Stomach (tissue), 4 donors: ENCODE data around the gene SERP1.

Experiments
- EP300 ChIP-seq: sonication (generic); formaldehyde crosslinking; IDR thresholded peaks from one replicate; pipeline ENCODE4 v1.6.1; 2017; ENCODE audit warnings: antibody characterized with exemption
- POLR2A ChIP-seq, 4 donors: fragments of 450-650 bp; IDR thresholded peaks; one replicate each; pipeline ENCODE4 v1.6.1; 2016; ENCODE audit warnings: antibody characterized with exemption in 4 of 4, control low read depth in 2 of 4, mild to moderate bottlenecking in 1 of 4, moderate library complexity in 1 of 4
- POLR2AphosphoS5 ChIP-seq, 3 donors: sonication (generic); formaldehyde crosslinking; IDR thresholded peaks; one replicate each; pipeline ENCODE4 v1.6.1; 2016; ENCODE audit warnings: antibody characterized with exemption in 3 of 3
- TF ChIP-seq, protein P1 (sequence below), 7 experiments: fragments of 450-650 bp in 4 of 7; fragments of 200-600 bp in 3 of 7; sonication (generic) in 3 of 7; IDR thresholded peaks; one replicate each; pipeline ENCODE4 v1.5.1; 2016 to 2019; ENCODE audit warnings: antibody characterized with exemption in 7 of 7, control low read depth in 2 of 7, mild to moderate bottlenecking in 1 of 7

- TF ChIP-seq, protein P1, sequence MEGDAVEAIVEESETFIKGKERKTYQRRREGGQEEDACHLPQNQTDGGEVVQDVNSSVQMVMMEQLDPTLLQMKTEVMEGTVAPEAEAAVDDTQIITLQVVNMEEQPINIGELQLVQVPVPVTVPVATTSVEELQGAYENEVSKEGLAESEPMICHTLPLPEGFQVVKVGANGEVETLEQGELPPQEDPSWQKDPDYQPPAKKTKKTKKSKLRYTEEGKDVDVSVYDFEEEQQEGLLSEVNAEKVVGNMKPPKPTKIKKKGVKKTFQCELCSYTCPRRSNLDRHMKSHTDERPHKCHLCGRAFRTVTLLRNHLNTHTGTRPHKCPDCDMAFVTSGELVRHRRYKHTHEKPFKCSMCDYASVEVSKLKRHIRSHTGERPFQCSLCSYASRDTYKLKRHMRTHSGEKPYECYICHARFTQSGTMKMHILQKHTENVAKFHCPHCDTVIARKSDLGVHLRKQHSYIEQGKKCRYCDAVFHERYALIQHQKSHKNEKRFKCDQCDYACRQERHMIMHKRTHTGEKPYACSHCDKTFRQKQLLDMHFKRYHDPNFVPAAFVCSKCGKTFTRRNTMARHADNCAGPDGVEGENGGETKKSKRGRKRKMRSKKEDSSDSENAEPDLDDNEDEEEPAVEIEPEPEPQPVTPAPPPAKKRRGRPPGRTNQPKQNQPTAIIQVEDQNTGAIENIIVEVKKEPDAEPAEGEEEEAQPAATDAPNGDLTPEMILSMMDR (IDR thresholded peaks at IDR 0.05), result no peak
- TF ChIP-seq POLR2AphosphoS5 (IDR thresholded peaks at IDR 0.05) (no peak), POLR2A (IDR thresholded peaks at IDR 0.05) (no peak), EP300 (no peak)
These were observed 27.3 kb downstream of the SERP1 start for GRCh38 chr3:150519026-150519425.
